H7 (cell line): Measurements from ENCODE around the gene CD99L2. TPM values are rescaled to one million over a fixed set of nuclear protein-coding genes. Genes with fewer than 3 reads are reported as not detected.
A peak's percentile ranks its signal among the peaks of the same experiment; 100 is the strongest.
"Not testable (repeated sequence)": the region's sequence is repeated elsewhere in the genome, so short reads cannot be mapped to it uniquely, and the experiment has no call there.

Experiments
- DNase-seq: peaks from one replicate; pipeline ENCODE4 v3.0.0; 2012
- H3K27me3 ChIP-seq: 2 replicates; pipeline ENCODE4 v1.6.0; 2011; ENCODE audit warnings: mild to moderate bottlenecking, low read length; ENCODE audit not compliant: control insufficient read depth, insufficient read depth
- H3K36me3 ChIP-seq: replicated peaks from 2 replicates; pipeline ENCODE4 v1.5.1; 2011; ENCODE audit warnings: low read length; ENCODE audit not compliant: control insufficient read depth, insufficient read depth
- H3K4me3 ChIP-seq: 2 replicates; pipeline ENCODE4 v1.5.1; 2011; ENCODE audit warnings: low read depth, mild to moderate bottlenecking, control low read depth, low read length, moderate library complexity; ENCODE audit not compliant: insufficient read depth
- total RNA-seq: library from RNA; depleted of rRNA; stranded (reverse); fragments of >200 nt; shearing (Covaris generic); gene quantifications from 2 replicates; pipeline ENCODE4 v1.2.3, GENCODE V29; 2014

CD99L2 gene
- total RNA-seq, 1 experiment from 2014 or later = 59.3 TPM

DNA sequence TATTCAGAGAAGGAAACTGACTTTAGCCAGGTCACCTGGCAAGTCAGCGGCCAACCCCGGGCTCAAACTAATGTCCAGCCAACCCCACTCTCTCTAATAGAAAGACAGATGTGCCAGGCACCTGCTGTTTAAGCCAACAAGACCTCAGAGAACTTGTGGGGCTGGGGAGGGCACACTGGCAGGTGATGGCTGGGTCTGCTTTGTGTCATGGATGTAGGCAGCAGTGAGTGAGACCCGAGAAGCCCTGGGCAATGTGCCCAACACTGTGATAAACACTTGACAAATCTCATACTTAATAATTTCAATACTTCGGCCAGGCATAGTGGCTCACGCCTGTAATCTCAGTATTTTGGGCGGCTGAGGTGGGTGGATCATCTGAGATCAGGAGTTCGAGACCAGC lies 9.0 kb upstream of the CD99L2 start:
- no peaks in the 10 kb centered on the region for H3K27me3 ChIP-seq
- no peaks in the 10 kb centered on the region for H3K36me3 ChIP-seq
- H3K4me3 ChIP-seq = no peak overlapping the region
- DNase-seq = no peak

GRCh38 chrX:150906694-150907093 lies 8.2 kb upstream of the CD99L2 start:
- no peaks in the 10 kb centered on the region for H3K27me3 ChIP-seq
- no peaks in the 10 kb centered on the region for H3K36me3 ChIP-seq
- no peak for DNase-seq
- H3K4me3 ChIP-seq = no peak overlapping the region

GRCh38 chrX:150905293-150905692 lies 6.8 kb upstream of the CD99L2 start:
- H3K4me3 ChIP-seq = no peak overlapping the region
- H3K36me3 ChIP-seq = no peaks in the 10 kb centered on the region
- H3K27me3 ChIP-seq = no peaks in the 10 kb centered on the region
- DNase-seq = no peak

DNA sequence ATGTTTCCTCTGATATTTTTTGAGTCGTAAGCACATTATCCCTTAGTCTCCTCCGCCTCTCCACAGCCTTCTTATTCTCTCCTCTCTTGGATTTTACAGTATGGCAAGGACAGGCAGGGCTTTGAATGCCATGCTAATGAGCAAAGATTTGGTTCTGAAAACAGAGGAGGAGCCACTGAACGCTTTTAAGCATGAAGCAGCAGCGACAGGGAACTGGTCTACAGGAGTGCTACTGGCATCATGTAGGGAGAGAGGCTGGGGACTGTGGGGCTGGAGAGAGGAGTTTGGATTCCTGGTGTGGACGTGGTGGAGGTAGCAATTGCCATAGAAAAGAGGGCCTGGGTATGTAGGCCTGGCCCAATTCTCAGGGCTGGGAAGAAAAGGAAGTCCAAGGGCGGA lies 4.6 kb upstream of the CD99L2 start:
- Histone ChIP-seq H3K4me3 (peak overlapping the region; percentile 10), H3K27me3 (no peaks in the 10 kb centered on the region), H3K36me3 (no peaks in the 10 kb centered on the region)
- DNase-seq = no peak

GRCh38 chrX:150902434-150903109 lies 4.1 kb upstream of the CD99L2 start:
- DNase-seq = peak; percentile 79
- Histone ChIP-seq H3K4me3 (peak overlapping the region; percentile 10; the same call in 1 of the 2 replicates), H3K36me3 (no peaks in the 10 kb centered on the region), H3K27me3 (no peaks in the 10 kb centered on the region)

DNA sequence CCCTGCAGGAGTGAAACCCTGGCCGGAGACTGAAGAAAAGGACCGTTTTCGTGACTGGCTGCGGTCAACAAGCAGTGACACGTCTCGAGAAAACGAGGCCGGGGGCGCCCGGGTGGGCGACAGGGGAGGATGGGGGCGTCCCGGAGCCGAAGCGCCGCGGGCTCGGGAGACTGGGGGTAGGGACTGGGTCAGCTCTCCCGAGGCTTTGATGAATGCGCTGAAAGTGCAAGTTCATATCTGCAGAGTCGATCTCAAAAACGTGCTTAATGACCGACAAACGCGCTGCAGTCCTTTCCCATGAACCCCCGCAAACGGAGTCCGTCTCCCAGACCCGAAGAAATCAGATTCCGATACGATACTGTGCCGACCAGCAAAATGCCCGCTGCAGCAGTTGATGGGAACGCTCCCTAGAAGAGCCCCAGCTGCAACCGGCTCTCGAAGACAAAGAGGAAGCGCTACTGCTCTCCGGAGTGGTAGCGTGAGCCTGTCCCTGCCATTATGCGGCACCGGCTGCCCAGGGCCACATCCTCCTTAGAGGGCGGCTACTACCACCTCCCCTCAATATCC lies 806 bp upstream of the CD99L2 start:
- Histone ChIP-seq H3K27me3 (no peaks in the 10 kb centered on the region), H3K4me3 (peak overlapping the region; percentile 87), H3K36me3 (no peaks in the 10 kb centered on the region; the same call in none of the 2 replicates)
- DNase-seq = peak; percentile 57

GRCh38 chrX:150897421-150898320 lies 797 bp downstream of the CD99L2 start:
- peak; percentile 71 for DNase-seq
- Histone ChIP-seq H3K36me3 (no peaks in the 10 kb centered on the region; the same call in none of the 2 replicates), H3K27me3 (no peaks in the 10 kb centered on the region), H3K4me3 (peak overlapping the region; percentile 87)

DNA sequence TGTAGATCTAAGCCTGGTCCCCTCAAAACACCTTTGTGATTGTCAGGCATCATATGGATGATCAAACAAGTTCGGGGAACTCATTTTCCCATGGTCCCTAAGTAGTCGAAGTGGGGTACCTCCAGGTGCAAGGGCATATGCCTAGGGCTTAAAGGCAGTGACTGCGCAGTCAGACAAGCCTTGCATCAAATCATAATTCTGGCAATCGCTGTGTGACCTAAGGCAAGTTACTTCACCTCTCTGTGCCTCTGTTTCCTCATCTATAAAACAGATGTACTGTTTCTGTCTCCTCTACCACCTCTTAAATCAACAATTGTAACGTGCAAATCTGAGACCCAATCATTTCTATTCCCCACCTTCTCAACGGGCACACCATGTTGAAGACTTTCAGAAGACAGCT lies 1.8 kb downstream of the CD99L2 start:
- Histone ChIP-seq H3K4me3 (no peak overlapping the region), H3K36me3 (no peaks in the 10 kb centered on the region; the same call in none of the 2 replicates), H3K27me3 (no peaks in the 10 kb centered on the region)
- DNase-seq = no peak

GRCh38 chrX:150893936-150894335 lies 4.5 kb downstream of the CD99L2 start:
- Histone ChIP-seq H3K27me3 (no peaks in the 10 kb centered on the region), H3K36me3 (no peaks in the 10 kb centered on the region; the same call in none of the 2 replicates), H3K4me3 (no peak overlapping the region)
- no peak for DNase-seq

DNA sequence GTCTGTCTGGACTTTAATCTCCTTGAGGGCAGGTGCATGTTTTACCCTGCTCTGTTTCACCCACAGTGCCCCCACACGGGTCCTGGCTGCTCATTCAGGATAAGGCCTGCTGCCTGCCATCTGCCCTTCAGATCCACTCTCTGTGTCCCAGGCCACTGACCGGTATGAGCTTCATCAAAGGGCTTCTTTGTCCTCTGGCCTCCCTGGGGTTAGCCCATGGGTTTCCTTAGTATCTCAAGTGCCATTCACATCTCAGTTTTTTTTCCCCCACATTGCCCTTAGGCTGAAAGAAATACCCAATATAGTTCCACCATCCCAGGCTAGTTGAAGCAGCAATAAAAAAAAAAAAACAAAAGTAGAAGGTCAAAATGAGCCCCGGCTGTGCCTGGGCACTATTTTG lies 9.3 kb downstream of the CD99L2 start:
- H3K4me3 ChIP-seq = no peak overlapping the region
- no peaks in the 10 kb centered on the region for H3K36me3 ChIP-seq
- peak; percentile 54 for DNase-seq
- no peaks in the 10 kb centered on the region for H3K27me3 ChIP-seq

DNA sequence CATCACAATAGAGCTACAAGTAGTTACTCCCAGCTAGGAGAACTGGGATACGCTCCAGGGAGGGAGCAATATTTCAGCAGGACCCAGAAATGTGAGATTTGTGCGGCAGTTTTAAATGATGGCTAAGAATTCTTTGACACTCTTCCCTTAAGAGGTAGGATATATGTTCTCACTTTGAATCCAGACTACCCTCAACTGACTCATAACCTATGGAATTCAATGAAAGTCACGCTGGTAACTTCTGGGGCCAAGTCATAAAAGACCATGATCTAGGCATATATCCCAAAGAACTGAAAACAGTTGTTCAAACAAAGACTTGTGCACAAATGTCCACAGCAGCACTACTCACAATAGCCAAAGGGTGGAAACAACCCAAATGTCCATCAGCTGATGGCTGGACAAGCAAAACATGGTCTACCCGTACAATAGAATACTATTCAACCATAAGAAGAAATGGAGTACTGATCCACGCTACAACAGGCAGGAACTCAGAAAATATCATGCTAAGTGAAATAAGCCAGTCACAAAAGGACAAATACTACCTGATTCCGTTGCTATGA lies 10.5 kb downstream of the CD99L2 start:
- H3K4me3 ChIP-seq = no peak overlapping the region
- no peaks in the 10 kb centered on the region for H3K36me3 ChIP-seq
- H3K27me3 ChIP-seq = no peaks in the 10 kb centered on the region
- DNase-seq = no peak

GRCh38 chrX:150887268-150887667 lies 11.2 kb downstream of the CD99L2 start:
- not testable (repeated sequence) for H3K36me3 ChIP-seq, H3K4me3 ChIP-seq, H3K27me3 ChIP-seq, DNase-seq

DNA sequence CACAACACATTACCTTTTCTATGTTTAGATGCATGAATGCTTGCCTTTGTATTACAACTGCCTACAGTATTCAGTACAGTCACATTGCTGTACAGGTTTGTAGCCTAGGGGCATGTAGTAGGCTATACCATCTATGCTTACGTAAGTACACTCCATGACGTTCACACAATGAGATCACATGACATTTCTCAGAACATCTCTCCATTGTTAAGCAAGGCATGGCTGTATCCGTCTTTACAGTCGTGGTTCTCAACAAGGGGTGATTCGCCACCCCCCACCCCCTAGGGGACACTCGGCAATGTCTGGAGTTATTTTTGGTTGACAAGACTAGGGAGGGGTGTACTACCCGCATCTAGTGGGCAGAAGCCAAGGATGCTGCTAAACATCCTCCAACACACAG lies 12.1 kb downstream of the CD99L2 start:
- DNase-seq = no peak
- no peaks in the 10 kb centered on the region for H3K27me3 ChIP-seq
- H3K36me3 ChIP-seq = no peaks in the 10 kb centered on the region
- no peak overlapping the region for H3K4me3 ChIP-seq

GRCh38 chrX:150880808-150881165 lies 17.7 kb downstream of the CD99L2 start:
- no peak overlapping the region for H3K4me3 ChIP-seq
- H3K27me3 ChIP-seq = no peaks in the 10 kb centered on the region
- no peak for DNase-seq
- H3K36me3 ChIP-seq = no peaks in the 10 kb centered on the region
